Uterus (tissue), 2 donors: ENCODE data around the gene ASTN2.

Experiments
- CTCF ChIP-seq, 4 experiments: fragments of 200-600 bp in 2 of 4; fragments of 450-650 bp in 2 of 4; sonication (generic) in 2 of 4; IDR thresholded peaks; one replicate each; pipeline ENCODE4 v1.5.1; 2016 to 2019; ENCODE audit warnings: antibody characterized with exemption in 4 of 4, mild to moderate bottlenecking in 2 of 4, moderate library complexity in 1 of 4
- POLR2A ChIP-seq, 2 donors: fragments of 450-650 bp; IDR thresholded peaks; one replicate each; pipeline ENCODE4 v1.6.1; 2016; ENCODE audit warnings: antibody characterized with exemption in 2 of 2, mild to moderate bottlenecking in 1 of 2, moderate library complexity in 1 of 2

- no peak for TF ChIP-seq CTCF (IDR thresholded peaks at IDR 0.05)
- no peak for TF ChIP-seq POLR2A (IDR thresholded peaks at IDR 0.05)
Observed at GRCh38 chr9:116697887-116698286, 717.0 kb downstream of the ASTN2 start.
